Epithelial cell of prostate (primary cell): ENCODE data around the gene KIRREL3.

Experiments used
- DNase-seq: peaks from one replicate; pipeline ENCODE4 v3.0.0-alpha.2; 2011; ENCODE audit warnings: low read depth, low spot score
- H3K27ac ChIP-seq: fragments of 450-650 bp; 2 replicates; pipeline ENCODE4 v1.5.1; 2017; ENCODE audit warnings: mild to moderate bottlenecking

KIRREL3 gene

DNA sequence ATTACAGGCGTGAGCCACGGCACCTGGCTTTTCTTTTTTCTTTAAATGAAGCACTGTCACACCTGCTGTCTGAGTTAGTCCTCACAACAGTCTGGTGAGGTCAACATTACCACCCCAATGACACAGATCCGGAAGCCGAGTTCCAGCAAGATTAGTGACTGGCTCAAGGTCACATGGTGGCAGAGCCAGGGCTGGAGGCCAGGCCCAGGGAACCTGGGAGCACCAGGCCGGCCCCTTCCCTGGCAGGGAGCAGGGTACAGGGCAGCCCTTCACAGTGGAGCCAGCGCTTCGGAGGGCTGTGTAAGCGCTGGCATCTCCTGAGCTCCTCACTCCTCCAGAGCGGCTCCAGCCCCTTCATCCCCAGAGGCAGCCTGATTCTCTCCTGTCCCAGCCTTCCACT lies 526.4 kb downstream of the KIRREL3 start:
- H3K27ac ChIP-seq = no peak overlapping the region

GRCh38 chr11:126473269-126473668 lies 527.3 kb downstream of the KIRREL3 start:
- no peak for DNase-seq
- no peak overlapping the region for H3K27ac ChIP-seq

More for the DNA sequence above, 526.4 kb downstream of the KIRREL3 start:
- DNase-seq = no peak

DNA sequence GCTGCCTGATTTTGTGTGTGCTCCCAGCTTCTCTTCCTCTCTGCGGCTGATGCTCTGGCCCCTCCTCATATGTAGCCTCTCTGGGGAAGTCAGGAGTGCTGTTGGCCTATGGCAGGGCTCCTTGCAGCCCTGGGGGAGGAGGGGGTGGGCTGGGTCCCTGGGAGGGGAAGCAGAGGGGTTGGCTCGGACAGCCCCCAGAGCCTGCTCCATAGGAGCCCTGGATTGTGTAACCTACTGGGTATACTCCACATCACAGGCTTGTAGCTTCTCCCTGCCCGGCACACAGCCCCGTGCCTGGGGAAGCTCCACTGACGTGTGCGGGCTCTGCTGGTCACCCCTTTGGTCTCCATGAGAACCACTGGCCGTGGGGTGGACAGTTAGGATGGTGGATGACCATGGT lies 531.3 kb downstream of the KIRREL3 start:
- DNase-seq = no peak
- H3K27ac ChIP-seq = no peak overlapping the region

- no peak overlapping the region for H3K27ac ChIP-seq
- DNase-seq = no peak
Measured at GRCh38 chr11:126468102-126468521, 532.5 kb downstream of the KIRREL3 start.

DNA sequence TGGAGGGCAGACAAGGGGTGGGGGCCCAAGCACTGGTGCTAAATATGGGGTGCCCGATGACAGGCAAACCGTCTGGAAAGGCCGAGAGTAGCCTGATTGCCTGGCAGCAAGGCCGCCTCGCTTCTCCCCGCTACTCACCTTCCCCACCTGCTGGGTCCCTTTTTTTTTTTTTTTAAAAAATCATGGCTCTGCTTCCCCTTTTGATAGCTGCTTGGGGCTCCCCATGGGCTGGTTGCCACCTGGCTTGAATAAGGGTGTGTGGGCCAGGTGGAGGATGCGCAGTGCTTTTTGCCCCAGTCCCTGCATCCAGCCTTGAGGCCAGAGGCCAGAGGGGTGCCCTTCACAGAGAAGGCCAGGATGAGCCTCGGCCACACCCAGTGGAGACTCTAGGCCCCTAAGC lies 533.1 kb downstream of the KIRREL3 start:
- DNase-seq = no peak
- H3K27ac ChIP-seq = no peak overlapping the region

- DNase-seq = no peak
- H3K27ac ChIP-seq = no peak overlapping the region
Measured at GRCh38 chr11:126467046-126467370, 533.6 kb downstream of the KIRREL3 start.

- DNase-seq = no peak
- no peak overlapping the region for H3K27ac ChIP-seq
Measured at GRCh38 chr11:126466236-126467045, 534.1 kb downstream of the KIRREL3 start.

- no peak overlapping the region for H3K27ac ChIP-seq
- no peak for DNase-seq
Measured at GRCh38 chr11:126465573-126466188, 534.9 kb downstream of the KIRREL3 start.

GRCh38 chr11:126464796-126465195 lies 535.8 kb downstream of the KIRREL3 start:
- H3K27ac ChIP-seq = no peak overlapping the region
- DNase-seq = no peak

DNA sequence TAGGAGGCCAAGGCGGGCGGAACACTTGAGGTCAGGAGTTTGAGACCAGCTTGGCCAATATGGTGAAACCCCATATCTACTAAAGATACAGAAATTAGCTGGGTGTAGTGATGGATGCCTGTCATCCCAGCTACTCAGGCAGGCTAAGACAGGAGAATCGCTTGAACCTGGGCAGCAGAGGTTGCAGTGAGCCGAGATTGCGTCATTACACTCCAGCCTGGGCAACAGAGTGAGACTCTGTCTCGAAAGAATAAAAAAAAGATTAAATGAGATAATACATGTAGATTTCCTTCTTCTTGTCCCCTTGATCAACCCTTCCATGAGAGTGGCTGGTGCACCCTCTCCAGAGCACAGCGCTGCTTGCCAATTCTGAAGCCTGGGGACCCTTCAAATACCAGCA lies 538.1 kb downstream of the KIRREL3 start:
- no peak for DNase-seq
- no peak overlapping the region for H3K27ac ChIP-seq

GRCh38 chr11:126461996-126462395 lies 538.6 kb downstream of the KIRREL3 start:
- no peak overlapping the region for H3K27ac ChIP-seq

DNA sequence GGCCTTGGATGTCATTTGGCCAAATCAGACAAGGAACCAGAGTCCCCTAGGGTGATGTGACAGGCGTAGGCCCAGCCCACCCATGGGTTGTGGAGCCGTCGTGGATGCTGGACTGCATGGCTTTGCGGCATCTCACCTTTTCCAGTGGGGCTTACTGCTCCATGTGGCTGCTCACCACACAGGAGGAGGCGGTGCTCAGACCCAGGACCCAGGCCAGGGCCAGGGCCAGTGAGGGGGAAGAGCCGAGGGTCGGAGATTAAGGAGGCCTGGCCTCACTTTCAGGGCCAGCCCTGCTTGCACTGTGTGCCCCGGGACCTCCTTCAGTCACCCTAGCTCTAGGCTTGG lies 539.5 kb downstream of the KIRREL3 start:
- no peak overlapping the region for H3K27ac ChIP-seq
- DNase-seq = no peak

More at GRCh38 chr11:126461996-126462395, 538.6 kb downstream of the KIRREL3 start:
- no peak for DNase-seq

- H3K27ac ChIP-seq = no peak overlapping the region
- no peak for DNase-seq
Measured at GRCh38 chr11:126460417-126461095, 540.0 kb downstream of the KIRREL3 start.

GRCh38 chr11:126459691-126460281 lies 540.8 kb downstream of the KIRREL3 start:
- DNase-seq = no peak
- no peak overlapping the region for H3K27ac ChIP-seq

- no peak for DNase-seq
- no peak overlapping the region for H3K27ac ChIP-seq
Measured at GRCh38 chr11:126457817-126458216, 542.8 kb downstream of the KIRREL3 start.

- H3K27ac ChIP-seq = no peak overlapping the region
- no peak for DNase-seq
Measured at GRCh38 chr11:126456783-126457542, 543.6 kb downstream of the KIRREL3 start.

GRCh38 chr11:126456089-126456488 lies 544.5 kb downstream of the KIRREL3 start:
- no peak overlapping the region for H3K27ac ChIP-seq
- no peak for DNase-seq

GRCh38 chr11:126452241-126453101 lies 548.1 kb downstream of the KIRREL3 start:
- no peak overlapping the region for H3K27ac ChIP-seq
- DNase-seq = no peak

GRCh38 chr11:126451211-126451802 lies 549.3 kb downstream of the KIRREL3 start:
- no peak for DNase-seq
- H3K27ac ChIP-seq = no peak overlapping the region
